Measurements from ENCODE around the gene RRP36.

The RRP36 gene

DNA sequence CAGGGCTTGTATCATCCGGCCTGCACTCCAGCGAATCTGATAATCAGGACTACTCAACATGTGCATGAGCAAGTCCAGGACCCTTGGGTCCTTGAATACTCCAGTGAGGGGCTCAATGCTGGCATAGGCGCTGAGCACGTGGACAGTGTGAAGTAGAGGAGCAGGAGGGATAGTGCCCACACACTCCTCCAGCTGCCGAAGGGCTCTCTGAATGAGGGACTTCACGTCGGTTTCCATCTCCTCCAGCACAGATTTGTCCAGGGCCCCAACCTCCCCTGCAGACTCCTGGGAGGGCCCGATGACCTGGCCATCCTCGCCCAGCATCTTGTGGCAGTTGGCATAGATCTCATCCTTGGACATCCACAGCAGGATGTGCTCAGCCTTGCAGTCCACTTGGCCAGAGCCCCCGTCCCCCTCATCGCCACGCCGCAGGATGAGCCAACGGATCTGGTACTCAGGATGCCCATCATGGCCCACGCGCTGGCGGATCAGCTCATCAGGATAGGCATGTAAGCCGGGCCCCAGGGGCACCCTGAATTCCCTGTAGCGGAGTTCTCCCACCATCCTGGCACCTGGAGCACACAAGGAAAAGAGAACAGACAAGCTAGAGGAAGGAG lies 30.9 kb downstream of the RRP36 start:
- Histone ChIP-seq H3K4me1 (ENCODE audit: insufficient read depth, low read length) (peaks cover 12% of the 10 kb centered on the region), H3K27me3 (ENCODE audit: insufficient read depth, low read length) (no peaks in the 10 kb centered on the region), H3K36me3 (ENCODE audit: insufficient read depth, low read length) (peaks cover 41% of the 10 kb centered on the region), H3K4me3 (ENCODE audit: low read length) (peak overlapping the region; percentile 56), H3K9me3 (ENCODE audit: low read length) (no peaks in the 10 kb centered on the region), H2AFZ (ENCODE audit: low read depth, low read length) (no peak overlapping the region)

DNA sequence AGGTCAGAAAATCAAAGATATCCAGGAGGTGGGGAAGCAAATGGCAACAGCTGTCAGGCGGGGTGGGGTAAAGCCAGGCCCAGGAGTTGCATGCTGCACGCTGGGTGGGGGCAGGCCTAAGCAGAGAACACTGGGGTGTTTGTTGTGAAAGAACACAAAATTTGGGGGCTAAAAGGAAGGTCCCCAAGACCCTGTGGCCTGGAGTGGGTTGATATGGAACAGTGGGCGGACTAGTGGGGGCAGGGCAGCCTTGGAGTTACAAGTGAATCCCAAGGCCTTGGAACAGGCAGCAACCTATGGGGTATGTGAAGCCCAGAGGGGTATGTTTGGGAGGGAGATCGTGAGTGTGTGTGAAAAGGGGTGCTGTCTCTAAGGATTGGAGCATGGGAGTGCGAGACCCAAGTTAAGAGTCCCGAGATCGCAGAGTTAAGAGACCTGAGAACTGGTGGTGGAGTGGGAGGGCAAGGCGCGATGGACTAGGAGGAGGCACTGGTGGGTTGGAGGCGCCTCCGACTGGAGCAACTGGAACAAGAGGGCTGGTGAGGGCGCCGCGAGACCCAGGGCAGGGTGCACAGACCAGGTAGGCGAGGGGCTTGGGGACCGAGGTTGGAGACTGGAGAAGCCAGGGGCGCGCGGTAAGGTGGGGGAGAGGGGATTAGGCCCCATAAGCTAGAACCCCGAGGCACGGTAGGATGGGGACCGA lies 31.6 kb downstream of the RRP36 start:
- Histone ChIP-seq H3K27me3 (ENCODE audit: insufficient read depth, low read length) (no peaks in the 10 kb centered on the region), H2AFZ (ENCODE audit: low read depth, low read length) (no peak overlapping the region), H3K4me1 (ENCODE audit: insufficient read depth, low read length) (peaks cover 14% of the 10 kb centered on the region), H3K36me3 (ENCODE audit: insufficient read depth, low read length) (peaks cover 41% of the 10 kb centered on the region), H3K9me3 (ENCODE audit: low read length) (no peaks in the 10 kb centered on the region), H3K4me3 (ENCODE audit: low read length) (peak overlapping the region; percentile 56)

DNA sequence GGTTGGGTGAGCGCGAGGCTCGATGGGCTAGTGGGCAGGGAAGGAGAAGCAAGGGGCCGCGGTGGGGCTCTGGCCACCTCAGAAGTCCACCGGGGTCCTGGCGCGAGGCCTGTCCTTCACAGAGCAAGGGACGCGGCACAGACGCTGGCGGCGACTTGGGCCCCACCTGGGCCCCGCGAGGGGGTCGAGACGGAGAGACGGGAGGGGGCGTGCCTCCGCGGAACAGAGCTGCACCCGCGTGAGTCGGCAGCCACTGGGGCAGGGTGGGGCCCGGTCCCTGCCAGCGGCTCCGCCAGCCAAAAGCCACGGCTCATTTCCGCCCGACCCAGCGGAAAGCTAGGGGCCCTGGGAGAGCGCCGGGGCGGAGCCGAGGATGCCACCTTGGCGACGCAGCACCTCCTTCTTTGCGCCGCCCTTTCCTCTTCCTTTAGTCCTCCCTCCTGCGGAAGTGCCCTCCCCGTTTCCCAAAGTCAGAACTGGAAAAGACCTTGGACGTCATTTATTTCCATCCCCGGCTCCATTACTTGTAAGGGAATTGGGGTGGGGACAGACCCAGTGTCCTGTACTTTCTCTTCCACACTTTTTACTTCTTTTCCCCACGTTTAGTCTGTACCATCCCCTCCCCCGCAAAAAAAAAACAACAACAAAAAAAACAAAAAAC lies 32.3 kb downstream of the RRP36 start, which contains the start of gene CUL7:
CUL7 (minus strand) TSS at position 307 of the 661 bp plus-strand sequence. CDS start 1,063 bp downstream, outside the sequence.
- Histone ChIP-seq H2AFZ (ENCODE audit: low read depth, low read length) (no peak within 1 kb of the TSS), H3K9me3 (ENCODE audit: low read length) (no peaks in the 10 kb centered on the region), H3K36me3 (ENCODE audit: insufficient read depth, low read length) (peaks cover 38% of the 10 kb centered on the region), H3K27me3 (ENCODE audit: insufficient read depth, low read length) (no peaks in the 10 kb centered on the region), H3K4me3 (ENCODE audit: low read length) (peak within 1 kb of the TSS; percentile 56), H3K4me1 (ENCODE audit: insufficient read depth, low read length) (peaks cover 20% of the 10 kb centered on the region)

DNA sequence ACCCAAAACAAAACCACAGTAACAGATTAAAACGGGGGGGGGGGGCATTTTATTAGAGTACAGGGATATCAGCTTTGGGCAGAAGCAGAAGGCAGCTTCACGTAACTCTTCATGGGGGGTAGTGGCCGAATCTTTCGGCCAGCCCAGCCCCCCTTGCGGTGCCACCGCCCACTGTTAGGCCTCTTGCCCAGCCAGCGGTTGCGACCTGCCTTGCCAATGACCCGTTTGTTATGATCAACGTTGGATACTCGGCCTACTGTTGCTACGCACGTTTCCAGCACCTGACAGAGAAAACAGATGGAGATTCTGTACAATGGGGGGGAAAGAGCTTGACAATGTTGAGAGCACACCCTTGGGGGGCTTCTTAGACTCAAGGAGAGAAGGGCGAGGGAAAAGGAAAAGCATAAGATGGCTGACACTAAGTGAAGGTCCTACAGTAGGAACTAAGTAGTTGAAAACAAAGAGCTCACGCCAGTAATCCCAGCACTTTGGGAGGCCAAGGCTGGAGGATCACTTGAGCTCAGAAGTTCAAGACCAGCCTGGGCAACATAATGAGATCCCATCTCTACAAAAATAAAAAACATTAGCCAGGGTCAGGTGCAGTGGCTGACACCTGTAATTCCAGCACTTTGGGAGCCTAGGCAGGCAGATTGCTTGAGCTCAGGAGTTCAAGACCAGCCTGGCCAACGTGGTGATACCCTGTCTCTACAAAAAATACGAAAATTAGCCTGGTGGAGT lies 33.0 kb downstream of the RRP36 start:
- Histone ChIP-seq H3K27me3 (ENCODE audit: insufficient read depth, low read length) (no peaks in the 10 kb centered on the region), H3K4me1 (ENCODE audit: insufficient read depth, low read length) (peaks cover 21% of the 10 kb centered on the region), H3K4me3 (ENCODE audit: low read length) (peak overlapping the region; percentile 56), H3K36me3 (ENCODE audit: insufficient read depth, low read length) (peaks cover 33% of the 10 kb centered on the region), H3K9me3 (ENCODE audit: low read length) (no peaks in the 10 kb centered on the region), H2AFZ (ENCODE audit: low read depth, low read length) (no peak overlapping the region)

DNA sequence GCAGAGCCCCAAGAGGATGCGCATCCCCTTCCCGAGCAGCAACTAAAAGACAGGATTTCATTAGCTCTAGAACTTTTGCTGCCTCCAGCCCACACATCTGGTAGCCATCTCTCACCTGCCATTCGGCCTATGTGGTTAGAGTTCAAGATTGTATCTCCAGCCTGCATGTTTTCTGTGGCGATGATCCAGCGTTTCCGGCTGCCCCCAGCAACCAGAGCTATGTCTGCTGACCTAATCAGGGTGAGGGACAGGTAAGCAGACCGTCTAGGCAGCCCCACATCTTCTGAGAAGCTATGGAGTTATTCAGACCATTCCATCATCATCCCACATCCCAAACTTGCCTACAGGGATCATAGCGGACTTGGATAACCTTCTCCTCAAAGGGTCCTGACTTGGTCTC lies 34.5 kb downstream of the RRP36 start:
- Histone ChIP-seq H3K4me1 (ENCODE audit: insufficient read depth, low read length) (peaks cover 29% of the 10 kb centered on the region), H3K36me3 (ENCODE audit: insufficient read depth, low read length) (peaks cover 20% of the 10 kb centered on the region), H3K9me3 (ENCODE audit: low read length) (no peaks in the 10 kb centered on the region), H2AFZ (ENCODE audit: low read depth, low read length) (no peak overlapping the region), H3K4me3 (ENCODE audit: low read length) (no peak overlapping the region), H3K27me3 (ENCODE audit: insufficient read depth, low read length) (no peaks in the 10 kb centered on the region)

DNA sequence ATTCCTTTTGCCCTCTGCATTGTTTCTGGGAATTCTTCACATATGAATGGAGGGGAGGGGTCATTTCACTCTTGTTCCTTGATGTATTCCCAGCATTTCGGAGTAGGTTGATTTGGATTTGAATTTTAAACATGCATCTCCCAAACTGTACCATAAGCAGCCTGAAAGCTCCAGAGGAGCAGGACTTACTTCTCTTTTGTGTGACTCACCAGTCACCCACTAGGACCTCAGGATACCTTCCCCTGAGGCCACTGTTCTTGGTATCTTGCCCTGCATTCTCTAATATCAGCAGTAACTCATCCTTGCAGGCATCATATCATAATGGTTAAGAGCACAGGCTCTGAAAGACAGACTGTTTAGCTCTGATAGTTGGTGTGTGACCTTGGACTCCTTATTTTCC lies 37.1 kb downstream of the RRP36 start:
- Histone ChIP-seq H3K4me3 (ENCODE audit: low read length) (peak overlapping the region; percentile 81), H3K36me3 (ENCODE audit: insufficient read depth, low read length) (peaks cover 14% of the 10 kb centered on the region), H2AFZ (ENCODE audit: low read depth, low read length) (no peak overlapping the region), H3K27me3 (ENCODE audit: insufficient read depth, low read length) (no peaks in the 10 kb centered on the region), H3K4me1 (ENCODE audit: insufficient read depth, low read length) (peaks cover 23% of the 10 kb centered on the region), H3K9me3 (ENCODE audit: low read length) (no peaks in the 10 kb centered on the region)

DNA sequence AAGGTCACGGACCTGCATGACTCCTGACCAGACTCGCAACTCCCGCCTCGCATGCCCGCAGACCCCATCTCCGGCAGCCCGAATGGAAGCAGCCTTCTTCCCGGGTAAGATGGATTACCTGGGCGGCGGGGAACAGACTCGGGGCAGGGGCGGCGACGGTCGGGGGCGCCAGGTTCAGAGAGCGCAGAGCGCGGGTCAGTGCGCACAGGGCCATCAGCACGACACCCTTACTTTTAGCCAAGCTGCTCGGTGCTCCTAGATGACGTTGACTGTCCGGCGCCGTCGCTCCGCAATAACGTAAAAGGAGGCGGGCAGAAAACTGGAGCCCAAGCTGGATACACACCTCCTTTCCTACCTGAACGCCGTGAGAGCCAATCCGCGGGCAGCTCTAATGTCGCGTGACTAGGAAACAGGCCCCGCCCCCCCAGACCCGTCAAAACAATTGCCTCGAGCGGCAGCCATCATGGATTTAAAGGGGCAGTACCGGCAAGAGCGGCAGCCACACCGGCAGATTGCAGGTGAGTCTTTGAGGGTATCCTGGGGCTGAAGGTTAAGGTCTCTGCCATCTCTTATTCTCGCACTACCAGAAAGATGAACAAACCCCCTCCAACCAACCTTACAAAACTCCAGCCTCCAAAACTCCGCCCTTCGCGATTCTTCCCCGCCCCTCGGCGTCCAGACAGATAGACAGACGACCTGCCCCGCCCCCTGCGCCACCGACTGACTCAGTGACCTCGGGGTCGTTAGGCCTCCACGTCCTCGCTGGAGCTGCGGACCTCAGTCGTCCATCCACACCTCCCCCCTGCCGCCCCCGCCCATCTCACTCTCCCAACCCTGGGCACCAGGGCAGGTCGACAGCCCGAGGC lies 38.0 kb downstream of the RRP36 start, which contains the start of the genes KLC4 and MRPL2:
KLC4 (plus strand) TSS at position 464 of the 866 bp plus-strand sequence. CDS start 1,705 bp downstream, outside the sequence.
MRPL2 (minus strand) TSS at position 267 of the 866 bp plus-strand sequence; CDS start at position 214, 53 bp downstream.
- Histone ChIP-seq H3K4me3 (ENCODE audit: low read length) (peak within 1 kb of the TSS; percentile 81), H3K27me3 (ENCODE audit: insufficient read depth, low read length) (no peaks in the 10 kb centered on the region), H3K9me3 (ENCODE audit: low read length) (no peaks in the 10 kb centered on the region), H2AFZ (ENCODE audit: low read depth, low read length) (peak within 1 kb of the TSS; percentile 35), H3K4me1 (ENCODE audit: insufficient read depth, low read length) (peaks cover 19% of the 10 kb centered on the region), H3K36me3 (ENCODE audit: insufficient read depth, low read length) (peaks cover 17% of the 10 kb centered on the region)

DNA sequence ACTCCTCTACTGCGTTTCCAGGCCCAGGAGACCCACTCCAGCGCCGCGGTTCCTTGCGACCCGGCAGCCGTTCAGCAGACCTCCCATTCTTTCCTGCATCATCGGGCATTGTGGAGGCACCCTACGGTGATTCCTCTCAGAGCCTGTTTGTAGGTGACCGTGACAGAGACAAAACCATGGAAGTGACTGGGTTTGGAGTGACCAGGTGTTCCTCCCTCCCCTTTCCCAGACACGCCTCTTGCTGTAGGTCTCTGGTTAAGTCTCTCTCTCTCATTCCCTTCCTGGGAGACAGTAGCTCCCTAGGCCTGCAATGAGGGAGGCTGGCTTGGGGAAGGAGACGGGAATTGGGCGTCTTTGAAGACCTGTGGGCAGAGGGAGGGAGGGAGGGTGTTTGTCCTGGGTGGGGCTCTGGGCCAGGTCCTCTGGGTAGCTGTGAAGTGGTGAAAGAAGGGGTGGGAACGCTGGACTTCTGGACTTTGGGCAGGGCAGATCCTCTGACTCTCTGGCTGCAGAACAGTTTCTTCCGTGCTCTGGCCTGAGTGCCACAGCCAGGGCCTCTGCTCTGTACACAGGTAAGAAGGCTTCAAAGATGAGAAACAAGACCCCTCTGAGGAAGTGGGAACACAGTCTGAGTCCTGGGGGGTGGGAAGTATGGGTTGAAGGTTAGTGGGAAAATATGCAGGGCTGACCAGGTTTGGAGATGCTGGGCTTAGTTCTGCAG lies 38.8 kb downstream of the RRP36 start:
- H3K36me3 ChIP-seq (ENCODE audit: insufficient read depth, low read length): peaks cover 20% of the 10 kb centered on the region

DNA sequence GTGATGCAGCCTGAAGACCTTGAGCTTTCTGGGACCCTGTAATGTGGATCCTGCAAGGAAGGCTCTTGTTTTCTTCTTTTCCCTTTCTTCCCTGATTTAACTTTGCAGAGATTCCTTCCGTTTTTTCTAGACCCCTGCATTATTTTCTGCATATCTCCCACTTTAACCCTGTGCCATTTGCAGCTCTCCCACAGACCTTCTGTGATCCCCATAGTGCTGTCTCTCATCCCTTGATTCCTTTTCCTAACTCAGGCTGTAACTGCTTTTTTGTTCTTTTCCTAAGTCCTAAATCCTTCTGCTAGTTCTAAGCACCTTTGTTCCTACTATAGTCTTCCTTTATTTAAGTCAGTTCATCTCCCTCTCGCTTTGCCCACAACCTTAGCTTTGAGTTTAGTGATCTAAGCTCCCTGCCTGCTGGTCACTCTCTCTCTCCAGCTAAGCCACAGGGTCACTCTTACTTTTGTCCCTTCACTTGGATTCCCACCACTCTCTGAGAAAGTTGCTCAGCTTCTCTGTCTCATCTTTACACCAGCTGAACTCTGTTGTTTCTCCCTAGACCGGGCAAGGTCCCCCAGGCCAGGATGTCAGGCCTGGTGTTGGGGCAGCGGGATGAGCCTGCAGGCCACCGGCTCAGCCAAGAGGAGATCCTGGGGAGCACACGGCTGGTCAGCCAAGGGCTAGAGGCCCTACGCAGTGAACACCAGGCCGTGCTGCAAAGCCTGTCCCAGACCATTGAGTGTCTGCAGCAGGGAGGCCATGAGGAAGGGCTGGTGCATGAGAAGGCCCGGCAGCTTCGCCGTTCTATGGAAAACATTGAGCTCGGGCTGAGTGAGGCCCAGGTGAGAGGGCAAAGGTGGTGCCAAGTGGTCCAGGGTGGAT lies 39.6 kb downstream of the RRP36 start:
- H3K27me3 ChIP-seq (ENCODE audit: insufficient read depth, low read length): no peaks in the 10 kb centered on the region
- no peaks in the 10 kb centered on the region for H3K9me3 ChIP-seq (ENCODE audit: low read length)
- H3K4me3 ChIP-seq (ENCODE audit: low read length): peak overlapping the region; percentile 81
- H3K36me3 ChIP-seq (ENCODE audit: insufficient read depth, low read length): peaks cover 21% of the 10 kb centered on the region
- peaks cover 16% of the 10 kb centered on the region for H3K4me1 ChIP-seq (ENCODE audit: insufficient read depth, low read length)
- H2AFZ ChIP-seq (ENCODE audit: low read depth, low read length): no peak overlapping the region

More for the DNA sequence above, 38.8 kb downstream of the RRP36 start:
- Histone ChIP-seq H3K27me3 (ENCODE audit: insufficient read depth, low read length) (no peaks in the 10 kb centered on the region), H3K9me3 (ENCODE audit: low read length) (no peaks in the 10 kb centered on the region), H3K4me3 (ENCODE audit: low read length) (peak overlapping the region; percentile 81), H2AFZ (ENCODE audit: low read depth, low read length) (peak overlapping the region; percentile 35), H3K4me1 (ENCODE audit: insufficient read depth, low read length) (peaks cover 16% of the 10 kb centered on the region)

DNA sequence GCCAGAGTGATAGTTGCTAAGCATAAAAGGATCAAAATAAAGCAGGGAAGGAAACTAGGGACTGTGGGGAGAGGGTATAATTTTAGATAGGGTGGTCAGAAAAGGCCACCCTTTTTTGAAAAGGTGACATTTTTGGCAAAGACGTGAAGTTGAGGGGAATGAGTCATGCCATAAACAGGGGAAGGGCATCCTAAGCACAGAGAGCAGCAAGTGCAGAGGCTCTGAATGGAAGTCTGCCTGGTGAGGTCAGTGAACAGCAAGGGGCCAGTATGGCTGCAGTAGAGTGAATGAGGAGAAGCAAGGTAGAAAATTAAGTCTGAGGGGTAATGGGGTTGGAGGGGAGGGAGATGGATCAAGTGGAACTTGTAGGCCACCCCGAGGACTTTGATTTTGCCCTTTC lies 40.4 kb downstream of the RRP36 start:
- no peak overlapping the region for H2AFZ ChIP-seq (ENCODE audit: low read depth, low read length)
- no peak overlapping the region for H3K4me3 ChIP-seq (ENCODE audit: low read length)
- H3K27me3 ChIP-seq (ENCODE audit: insufficient read depth, low read length): no peaks in the 10 kb centered on the region
- no peaks in the 10 kb centered on the region for H3K9me3 ChIP-seq (ENCODE audit: low read length)
- peaks cover 21% of the 10 kb centered on the region for H3K36me3 ChIP-seq (ENCODE audit: insufficient read depth, low read length)
- peaks cover 16% of the 10 kb centered on the region for H3K4me1 ChIP-seq (ENCODE audit: insufficient read depth, low read length)

DNA sequence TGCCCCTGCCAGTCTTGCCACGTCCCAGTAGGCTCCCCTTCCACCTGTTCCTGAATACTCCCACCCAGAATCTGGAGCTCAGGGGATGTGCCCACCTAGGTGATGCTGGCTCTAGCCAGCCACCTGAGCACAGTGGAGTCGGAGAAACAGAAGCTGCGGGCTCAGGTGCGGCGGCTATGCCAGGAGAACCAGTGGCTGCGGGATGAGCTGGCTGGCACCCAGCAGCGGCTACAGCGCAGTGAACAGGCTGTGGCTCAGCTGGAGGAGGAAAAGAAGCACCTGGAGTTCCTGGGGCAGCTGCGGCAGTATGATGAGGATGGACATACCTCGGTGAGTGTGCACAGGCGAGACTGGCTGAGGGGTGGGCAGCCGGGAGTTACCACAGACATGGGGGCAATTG lies 41.4 kb downstream of the RRP36 start:
- Histone ChIP-seq H3K4me1 (ENCODE audit: insufficient read depth, low read length) (peaks cover 16% of the 10 kb centered on the region), H2AFZ (ENCODE audit: low read depth, low read length) (no peak overlapping the region), H3K27me3 (ENCODE audit: insufficient read depth, low read length) (no peaks in the 10 kb centered on the region), H3K4me3 (ENCODE audit: low read length) (no peak overlapping the region), H3K9me3 (ENCODE audit: low read length) (no peaks in the 10 kb centered on the region), H3K36me3 (ENCODE audit: insufficient read depth, low read length) (peaks cover 18% of the 10 kb centered on the region)
